ENCODE measurements around the gene FRK.

DNA sequence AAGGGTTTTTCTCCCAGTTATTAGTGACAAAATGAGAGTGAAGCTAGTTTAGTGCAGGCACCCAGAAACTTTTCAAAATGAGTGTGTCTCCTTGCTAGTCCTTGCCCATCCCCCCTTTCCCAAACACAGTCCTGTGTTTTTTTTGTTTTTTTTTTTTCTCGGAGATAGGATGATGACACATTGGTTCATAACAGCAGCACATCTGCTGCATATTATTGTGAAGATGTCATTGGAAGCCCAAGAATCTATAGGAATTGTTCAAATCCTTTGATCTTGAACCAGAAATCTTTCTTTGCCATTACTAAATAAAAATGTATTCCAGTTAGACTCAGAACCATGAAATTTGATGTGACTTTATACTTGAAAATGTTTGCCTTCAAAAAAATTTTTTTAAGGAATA lies 162.4 kb downstream of the FRK start:
- TF ChIP-seq CTCF (optimal IDR thresholded peaks at IDR 0.05 in 1 of 3, IDR thresholded peaks at IDR 0.05 in 1 of 3, conservative IDR thresholded peaks at IDR 0.05 in 1 of 3; ENCODE audit: extremely low read depth in 1 of 3, insufficient read depth in 2 of 3, low read length in 3 of 3) (no peak), EZH2 (IDR thresholded peaks at IDR 0.05; ENCODE audit: low read length) (no peak)

Data from keratinocyte (primary cell).